Cerebellar nuclear complex (tissue), 1 donor: ENCODE measurements around the gene GAB4.
"Not testable (repeated sequence)": the region's sequence is repeated elsewhere in the genome, so short reads cannot be mapped to it uniquely, and the experiment has no call there.

Source experiments
- DNase-seq, 2 experiments: peaks; one replicate each; lab custom pipeline; 2025; lab: John Stamatoyannopoulos, UW

Gene GAB4, protein sequence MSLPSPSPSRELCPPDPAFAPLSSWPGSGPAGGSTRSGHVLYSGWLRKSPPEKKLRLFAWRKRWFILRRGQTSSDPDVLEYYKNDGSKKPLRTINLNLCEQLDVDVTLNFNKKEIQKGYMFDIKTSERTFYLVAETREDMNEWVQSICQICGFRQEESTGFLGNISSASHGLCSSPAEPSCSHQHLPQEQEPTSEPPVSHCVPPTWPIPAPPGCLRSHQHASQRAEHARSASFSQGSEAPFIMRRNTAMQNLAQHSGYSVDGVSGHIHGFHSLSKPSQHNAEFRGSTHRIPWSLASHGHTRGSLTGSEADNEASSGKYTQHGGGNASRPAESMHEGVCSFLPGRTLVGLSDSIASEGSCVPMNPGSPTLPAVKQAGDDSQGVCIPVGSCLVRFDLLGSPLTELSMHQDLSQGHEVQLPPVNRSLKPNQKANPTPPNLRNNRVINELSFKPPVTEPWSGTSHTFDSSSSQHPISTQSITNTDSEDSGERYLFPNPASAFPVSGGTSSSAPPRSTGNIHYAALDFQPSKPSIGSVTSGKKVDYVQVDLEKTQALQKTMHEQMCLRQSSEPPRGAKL

GRCh38 chr22:17007852-17008731, at the start of gene GAB4:
GAB4 (minus strand) TSS chr22:17008222; CDS start chr22:17008114, 108 bp downstream.
- no peak for DNase-seq

GRCh38 chr22:17056807-17057206, 48.8 kb upstream of the GAB4 start:
- no peak for DNase-seq

DNA sequence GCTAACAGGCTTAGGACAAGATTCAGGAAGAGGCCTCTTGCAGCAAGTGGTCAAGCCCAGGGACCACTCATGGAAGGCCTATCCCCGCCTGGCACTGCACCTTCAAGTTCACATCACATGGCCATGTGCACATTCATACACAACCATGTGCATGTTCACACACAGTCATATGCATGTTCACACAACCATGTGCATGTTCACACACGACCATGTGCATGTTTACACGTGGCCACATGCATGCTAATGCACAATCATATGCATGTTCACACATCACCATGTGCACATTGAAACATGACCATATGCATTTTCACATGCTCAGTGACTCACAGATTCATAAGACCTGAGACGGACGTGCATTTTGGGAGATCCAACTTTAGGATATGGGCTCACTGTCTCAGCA, 48.0 kb upstream of the GAB4 start:
- no peak for DNase-seq

DNA sequence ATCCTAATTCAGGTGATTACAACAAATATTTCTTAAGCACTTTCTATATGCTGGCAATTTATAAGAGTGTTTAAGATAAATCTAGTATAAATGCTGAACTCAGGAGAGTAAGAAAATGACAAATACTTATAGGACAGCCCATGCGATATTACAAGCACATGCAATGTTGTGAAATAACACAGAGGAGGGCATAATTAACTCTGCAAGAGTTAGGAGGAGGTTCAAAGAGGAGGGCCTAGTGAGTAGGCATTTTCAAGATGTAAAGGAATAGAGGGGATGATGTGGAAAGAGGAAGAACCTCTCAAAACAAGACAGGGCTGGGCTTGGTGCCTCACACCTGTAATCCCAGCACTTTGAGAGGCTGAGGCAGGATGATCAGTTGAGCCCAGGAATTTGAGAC, 39.6 kb upstream of the GAB4 start:
- no peak for DNase-seq

GRCh38 chr22:17046566-17047348, 38.7 kb upstream of the GAB4 start:
- DNase-seq: no peak

DNA sequence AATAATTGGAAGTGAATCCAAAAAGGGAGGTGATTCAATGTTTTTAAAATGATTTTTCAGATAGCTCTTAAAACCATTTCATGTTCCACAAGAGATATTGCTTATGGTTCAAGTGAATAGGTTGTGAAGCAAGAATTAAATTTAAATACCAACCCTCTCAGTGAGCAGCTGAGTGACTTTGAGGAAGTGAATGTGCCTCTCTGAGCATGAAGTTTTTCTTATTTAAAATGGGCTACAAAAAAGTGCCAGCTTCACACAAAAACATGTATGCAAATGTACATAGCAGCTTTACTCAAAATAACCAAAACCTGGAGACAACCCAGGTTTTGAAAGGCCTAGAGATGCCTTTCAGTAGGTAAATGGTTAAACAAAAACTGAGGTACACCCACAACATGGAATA, 35.5 kb upstream of the GAB4 start:
- DNase-seq: no peak

GRCh38 chr22:17036842-17037711, 29.1 kb upstream of the GAB4 start:
- DNase-seq: not testable (repeated sequence)

DNA sequence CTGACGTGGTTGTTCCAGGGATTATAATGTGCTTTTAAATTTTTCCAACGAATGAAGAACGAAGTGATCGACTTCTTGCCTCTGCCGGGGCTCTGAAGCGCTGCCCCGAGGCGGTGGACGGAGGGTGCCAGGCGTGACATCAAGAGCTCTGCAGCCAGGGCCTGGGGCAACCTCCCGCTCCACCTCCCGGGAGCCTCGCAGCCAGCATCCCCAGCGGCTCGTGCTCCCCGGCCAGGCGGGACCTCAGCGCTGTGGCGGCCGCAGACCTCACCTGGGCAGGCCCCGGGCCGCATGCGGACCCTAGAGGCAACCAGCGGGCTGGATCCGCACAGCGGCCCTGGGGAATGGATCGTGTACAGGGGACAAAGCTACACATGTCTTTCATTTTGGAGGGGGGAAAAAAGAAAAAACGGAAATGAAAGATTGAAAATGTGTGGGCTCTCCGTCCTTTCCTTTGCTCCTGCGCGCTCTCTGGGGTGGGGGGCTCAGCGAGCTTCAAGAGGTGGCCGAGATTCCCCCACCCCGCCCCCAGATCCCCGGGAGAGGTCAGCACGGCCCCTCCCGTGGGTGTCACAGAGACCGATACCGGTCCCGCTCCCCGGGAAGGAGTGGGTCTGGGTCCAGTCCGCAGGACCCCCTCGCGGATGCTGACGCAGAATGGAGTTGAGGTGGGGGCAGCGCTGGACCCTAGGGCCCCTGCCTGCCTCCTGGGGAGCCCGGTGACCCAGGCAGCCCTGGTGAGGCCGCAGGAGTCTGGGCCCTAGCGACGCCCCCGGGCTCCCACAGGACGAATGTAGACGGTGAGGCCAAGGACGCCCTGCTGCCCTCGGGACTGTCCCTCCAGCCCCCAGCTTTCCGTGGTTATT, 28.2 kb upstream of the GAB4 start:
- DNase-seq: not testable (repeated sequence)

- DNase-seq: peak in 1 of 2 experiments; percentile 20
These were observed 27.2 kb upstream of the GAB4 start for GRCh38 chr22:17035246-17035645.

DNA sequence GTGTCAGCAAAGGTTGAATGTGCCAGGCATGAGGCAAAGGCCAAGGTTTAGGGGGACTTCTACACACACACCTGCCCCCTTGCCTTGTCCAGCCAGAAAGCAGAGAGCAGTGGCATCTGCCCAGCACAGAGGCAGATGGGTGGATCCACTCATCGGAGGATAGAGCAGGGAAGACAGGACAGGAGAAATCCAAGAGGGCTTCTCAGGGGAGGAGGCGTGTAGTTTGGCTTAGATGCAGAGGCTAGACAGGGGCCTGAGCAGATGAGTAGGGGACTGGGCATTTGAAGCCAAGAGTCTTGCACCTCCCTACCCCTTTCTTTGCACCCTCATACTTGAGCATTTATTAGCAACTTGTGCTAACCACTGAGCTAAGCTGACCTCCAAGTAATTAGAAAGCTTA, 26.5 kb upstream of the GAB4 start:
- not testable (repeated sequence) for DNase-seq

DNA sequence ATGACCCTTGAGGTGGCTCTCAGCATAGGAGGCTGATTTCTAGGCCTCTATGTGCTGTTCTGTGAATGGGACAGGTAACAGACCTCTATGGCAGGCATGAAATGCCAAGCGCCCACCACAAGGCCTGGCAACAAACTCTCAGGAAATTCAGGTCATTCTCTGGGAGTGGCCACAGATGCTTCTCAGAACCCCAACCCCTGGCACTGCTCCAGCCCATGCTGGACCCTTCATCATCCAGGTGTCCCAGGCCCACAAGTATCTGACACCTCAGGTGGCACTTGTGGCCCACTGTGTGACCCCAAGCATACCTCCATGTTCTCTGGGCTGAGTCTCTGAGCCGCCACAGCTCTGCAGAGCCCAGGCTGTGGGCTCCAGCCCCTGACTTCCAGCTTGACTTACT, 24.3 kb upstream of the GAB4 start:
- DNase-seq: not testable (repeated sequence)

- DNase-seq: not testable (repeated sequence)
These were observed 16.4 kb upstream of the GAB4 start for GRCh38 chr22:17024380-17024779.

- not testable (repeated sequence) for DNase-seq
These were observed 7.5 kb upstream of the GAB4 start for GRCh38 chr22:17015552-17015951.

DNA sequence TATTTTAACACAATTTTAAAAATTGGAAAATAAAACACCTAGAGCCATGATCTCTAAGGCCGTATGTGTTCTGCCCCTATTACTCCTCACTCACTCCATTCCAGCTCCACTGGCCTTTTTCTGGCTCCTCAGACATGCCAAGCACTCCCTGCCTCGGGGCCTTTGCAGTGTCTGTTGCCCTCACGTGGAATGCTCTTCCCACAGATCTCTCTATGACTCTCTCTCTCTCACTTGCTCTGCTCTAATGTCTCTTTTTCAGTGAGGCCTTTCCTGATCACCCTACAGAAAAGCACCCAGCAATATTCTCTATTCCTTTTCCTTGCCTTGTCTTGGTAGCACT, 6.0 kb upstream of the GAB4 start:
- DNase-seq: not testable (repeated sequence)

- no peak for DNase-seq
These were observed 5.5 kb upstream of the GAB4 start for GRCh38 chr22:17013396-17014100.

DNA sequence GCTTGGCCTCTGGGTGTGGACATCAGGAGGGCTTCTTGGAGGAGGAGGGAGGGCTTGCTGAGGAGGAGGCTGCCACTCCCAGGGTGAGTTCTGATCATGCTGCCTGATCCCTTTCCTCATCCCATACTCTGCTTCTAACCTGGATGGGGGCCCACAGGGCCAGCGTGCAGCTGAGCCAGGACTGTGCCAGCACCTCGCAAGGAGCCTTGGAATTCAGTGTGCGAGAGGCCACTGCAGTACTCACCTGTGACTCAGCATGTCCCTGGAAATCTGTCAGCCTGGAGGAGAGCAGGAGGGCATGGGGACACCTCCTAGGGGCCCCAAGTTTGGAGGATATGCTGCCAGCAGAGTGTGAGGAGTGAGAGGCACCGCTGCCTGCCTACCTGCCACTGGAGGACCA, 4.2 kb upstream of the GAB4 start:
- no peak for DNase-seq

GRCh38 chr22:17009640-17010291, 1.7 kb upstream of the GAB4 start:
- DNase-seq: no peak

DNA sequence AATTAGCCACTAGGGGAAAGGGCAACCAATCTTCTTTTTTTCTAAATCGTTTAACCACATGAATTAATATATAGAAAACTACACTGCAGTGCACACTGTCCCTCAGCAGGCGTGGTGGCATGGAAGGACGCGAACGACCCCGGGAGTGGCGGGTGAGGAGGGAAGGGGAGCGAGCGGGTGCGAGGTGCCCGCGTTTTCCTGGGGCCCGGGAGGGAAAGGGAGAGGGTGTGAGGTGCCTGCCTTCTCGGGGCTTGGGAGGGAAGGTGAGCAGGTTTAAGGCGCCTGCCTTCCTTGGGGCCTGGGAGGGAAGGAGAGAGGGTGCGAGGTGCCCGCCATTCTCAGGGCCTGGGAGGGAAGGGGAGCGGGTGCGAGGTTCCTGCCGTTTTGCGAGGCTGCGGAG, 765 bp downstream of the GAB4 start:
- no peak for DNase-seq

GRCh38 chr22:16989915-16990314, 18.1 kb downstream of the GAB4 start:
- DNase-seq: no peak
